GM12874 (cell line): ENCODE results near the gene IQCM.

ENCODE experiments used
- CTCF ChIP-seq: IDR thresholded peaks from 2 replicates; pipeline ENCODE4 v1.5.1; 2011; ENCODE audit warnings: low read depth, mild to moderate bottlenecking, control low read depth, low read length, moderate library complexity; ENCODE audit not compliant: insufficient read depth

Gene IQCM

GRCh38 chr4:149553959-149554520 is 261.6 kb downstream of the IQCM start:
- no peak for TF ChIP-seq CTCF

GRCh38 chr4:149552601-149553000 is 263.0 kb downstream of the IQCM start:
- TF ChIP-seq CTCF, result no peak

GRCh38 chr4:149549911-149550310 is 265.7 kb downstream of the IQCM start:
- no peak for TF ChIP-seq CTCF

- TF ChIP-seq CTCF, result no peak
These were observed 280.9 kb downstream of the IQCM start for GRCh38 chr4:149534779-149535178.

- no peak for TF ChIP-seq CTCF
These were observed 283.8 kb downstream of the IQCM start for GRCh38 chr4:149531861-149532260.

- no peak for TF ChIP-seq CTCF
These were observed 292.6 kb downstream of the IQCM start for GRCh38 chr4:149523039-149523438.

- TF ChIP-seq CTCF, result no peak
These were observed 293.8 kb downstream of the IQCM start for GRCh38 chr4:149521611-149522425.
